ENCODE measurements around the gene FANCG. TPM values are rescaled to one million over a fixed set of nuclear protein-coding genes. Genes with fewer than 3 reads are reported as not detected.

Gene FANCG
- total and polyA plus RNA-seq, 7 experiments from 2014 or later: 8.7 to 84.9 (median 26.6) TPM

DNA sequence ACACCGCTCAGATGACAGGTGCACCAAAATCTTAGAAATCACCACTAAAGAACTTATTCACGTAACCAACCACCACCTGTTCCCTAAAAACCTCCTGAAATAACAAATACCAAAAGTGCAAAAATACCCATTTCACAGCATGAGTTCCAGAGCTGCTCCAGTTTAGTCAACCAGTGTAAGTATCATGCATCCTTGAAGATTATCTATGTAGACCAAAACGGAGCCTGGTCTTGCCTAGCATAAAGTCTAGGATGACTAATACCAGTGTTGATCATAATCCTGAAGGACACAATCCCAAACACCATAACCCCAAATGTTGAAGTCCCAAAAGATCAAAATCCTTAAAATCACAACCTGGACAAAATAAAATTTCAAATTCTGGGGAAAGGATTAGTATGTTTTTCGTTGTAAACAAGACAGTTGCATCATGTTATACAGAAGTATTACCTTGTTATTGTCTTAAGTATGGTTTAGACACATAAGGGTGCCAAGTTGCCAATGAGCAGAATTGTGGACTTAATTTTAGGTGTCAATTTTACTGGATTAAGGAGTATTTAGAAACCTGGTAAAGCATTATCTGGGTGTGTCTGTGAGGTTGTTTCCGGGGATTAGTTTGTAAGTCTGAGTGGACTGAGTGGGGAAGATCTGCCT is 25.4 kb downstream of the FANCG start:
- Mint-ChIP-seq H3K27ac (peak overlapping the region in 2 of 9 donors; percentile 5 to 58), H3K36me3 (peaks cover 14 to 57% (median 35%) of the 10 kb centered on the region in 5 donors), H3K9me3 (no peaks in the 10 kb centered on the region), H3K4me3 (no peak overlapping the region), H3K27me3 (no peaks in the 10 kb centered on the region), H3K4me1 (peaks cover 1 to 7% (median 5%) of the 10 kb centered on the region in 7 donors)
- ATAC-seq: no peak
- no peak overlapping the region for H3K27ac ChIP-seq (ENCODE audit: low read depth, low read length)
- ChIA-PET POLR2A (no interaction called here), CTCF (interaction anchor here (2.6 kb wide), 1 partner anchor 155 kb away, joined by 7 read pairs; no protein-coding TSS in a partner anchor)
- no peak overlapping the region for H3K4me3 ChIP-seq (ENCODE audit: low read length)
- no peaks in the 10 kb centered on the region for H3K27me3 ChIP-seq (ENCODE audit: control insufficient read depth in 2 of 2, insufficient read depth in 2 of 2, low read length in 2 of 2)
- H3K9me3 ChIP-seq (ENCODE audit: control insufficient read depth in 2 of 3, low read length in 3 of 3): no peaks in the 10 kb centered on the region
- peaks cover 13 to 46% (median 28%) of the 10 kb centered on the region in 3 experiments for H3K36me3 ChIP-seq (ENCODE audit: control insufficient read depth in 2 of 3, insufficient read depth in 3 of 3, low read length in 3 of 3)
- intact Hi-C loops (cut with micrococcal nuclease): no loop called here
- H3K4me1 ChIP-seq (ENCODE audit: control insufficient read depth in 2 of 2, insufficient read depth in 2 of 2, low read length in 2 of 2): no peaks in the 10 kb centered on the region
- DNase-seq: no peak

DNA sequence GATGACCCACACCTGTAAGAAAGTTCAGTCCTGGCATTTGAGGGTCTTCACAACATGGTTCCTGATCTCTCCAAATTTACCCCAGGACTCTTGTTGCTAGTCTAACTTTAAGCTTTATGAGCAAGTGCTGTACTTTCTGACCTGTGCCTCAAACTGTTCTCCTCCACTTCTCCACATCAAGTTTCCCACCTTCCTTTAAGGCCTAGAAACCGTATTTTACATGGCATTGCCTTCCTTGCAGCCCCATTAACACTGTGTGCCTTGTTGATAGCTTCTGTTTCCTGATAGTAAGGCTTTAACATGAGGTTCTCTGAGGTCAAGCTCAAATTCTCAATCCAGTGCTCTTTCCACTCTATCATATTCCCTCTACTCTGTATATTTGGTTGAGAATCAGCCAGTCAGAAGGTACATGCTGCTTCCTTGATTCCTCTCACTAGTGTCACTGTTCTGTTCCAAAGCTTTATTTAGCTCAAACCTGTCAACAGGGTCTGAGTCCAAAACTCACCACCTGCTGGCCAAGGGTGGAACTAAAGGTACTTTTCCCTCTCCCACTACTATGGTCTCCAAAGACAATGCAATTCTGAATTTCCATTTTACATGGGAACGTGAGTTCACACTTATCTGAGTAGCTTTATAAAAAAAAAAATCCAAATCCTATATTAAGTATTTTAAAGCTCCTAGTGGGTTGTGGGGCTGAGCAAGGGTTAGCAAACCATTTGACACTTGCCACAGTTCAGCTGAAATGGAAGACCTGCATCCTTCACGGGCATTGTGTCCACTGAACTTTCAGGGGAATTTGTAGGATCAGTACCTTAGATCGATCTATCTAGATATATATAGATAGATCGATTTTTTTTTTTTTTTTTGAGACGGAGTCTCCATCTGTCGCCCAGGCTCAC is 28.4 kb downstream of the FANCG start:
- ChIA-PET CTCF (interaction anchor here (0.7 to 2.7 kb wide), 17 partner anchors 10 to 645 kb away, joined by 3 to 20 read pairs (median 3); no protein-coding TSS in a partner anchor), POLR2A (interaction anchor here (1.0 to 1.3 kb wide), 3 partner anchors 16 to 30 kb away, joined by 3 read pairs; no protein-coding TSS in a partner anchor)
- Mint-ChIP-seq H3K4me1 (peaks cover 0 to 9% (median 4%) of the 10 kb centered on the region in 7 donors), H3K4me3 (peak overlapping the region in 1 of 10 donors; percentile 15), H3K36me3 (peaks cover under 1 to 46% (median 23%) of the 10 kb centered on the region in 5 donors), H3K27ac (peak overlapping the region in 3 of 9 donors; percentile 0 to 22 (median 1)), H3K9me3 (no peaks in the 10 kb centered on the region), H3K27me3 (no peaks in the 10 kb centered on the region)
- H3K27ac ChIP-seq (ENCODE audit: low read depth, low read length): no peak overlapping the region
- peak in 8 of 9 donors; percentile 23 to 53 (median 46) for DNase-seq
- H3K27me3 ChIP-seq (ENCODE audit: control insufficient read depth in 2 of 2, insufficient read depth in 2 of 2, low read length in 2 of 2): no peaks in the 10 kb centered on the region
- peak; percentile 79 for ATAC-seq
- intact Hi-C loops (cut with micrococcal nuclease): loop anchor here (1.0 kb wide), 3 partner anchors 45 to 426 kb away; partner anchors contain the start of gene PIGO (in 1 of the 2)
- H3K36me3 ChIP-seq (ENCODE audit: control insufficient read depth in 2 of 3, insufficient read depth in 3 of 3, low read length in 3 of 3): peaks cover 3 to 23% (median 8%) of the 10 kb centered on the region in 3 experiments
- no peaks in the 10 kb centered on the region for H3K9me3 ChIP-seq (ENCODE audit: control insufficient read depth in 2 of 3, low read length in 3 of 3)
- H3K4me3 ChIP-seq (ENCODE audit: low read length): no peak overlapping the region
- no peaks in the 10 kb centered on the region for H3K4me1 ChIP-seq (ENCODE audit: control insufficient read depth in 2 of 2, insufficient read depth in 2 of 2, low read length in 2 of 2)

DNA sequence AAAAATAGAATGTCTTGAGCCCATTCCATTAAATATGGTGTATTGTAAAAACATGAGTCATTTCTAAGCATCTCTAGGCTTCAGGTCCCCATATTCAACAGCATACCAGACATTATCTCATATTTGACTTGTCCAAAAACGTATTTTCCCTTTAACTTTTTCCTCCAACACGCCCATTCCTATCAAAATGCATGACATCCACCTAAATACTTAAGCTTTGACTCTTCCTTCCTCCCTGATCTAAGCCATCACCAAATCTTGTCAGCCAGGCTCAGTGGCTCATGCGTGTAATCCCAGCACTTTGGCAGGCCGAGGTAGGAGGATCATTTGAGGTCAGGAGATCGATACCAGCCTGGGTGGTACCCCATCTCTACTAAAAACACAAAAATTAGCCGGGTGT is 31.2 kb downstream of the FANCG start:
- Mint-ChIP-seq H3K36me3 (peaks cover 4 to 33% (median 20%) of the 10 kb centered on the region in 5 donors), H3K27me3 (no peaks in the 10 kb centered on the region), H3K4me1 (peaks cover 0 to 9% (median 4%) of the 10 kb centered on the region in 7 donors), H3K4me3 (no peak overlapping the region), H3K9me3 (no peaks in the 10 kb centered on the region), H3K27ac (no peak overlapping the region)
- intact Hi-C loops (cut with micrococcal nuclease): no loop called here
- H3K4me1 ChIP-seq (ENCODE audit: control insufficient read depth in 2 of 2, insufficient read depth in 2 of 2, low read length in 2 of 2): no peaks in the 10 kb centered on the region
- POLR2A ChIA-PET: no interaction called here
- no peaks in the 10 kb centered on the region for H3K27me3 ChIP-seq (ENCODE audit: control insufficient read depth in 2 of 2, insufficient read depth in 2 of 2, low read length in 2 of 2)
- no peak overlapping the region for H3K4me3 ChIP-seq (ENCODE audit: low read length)
- CTCF ChIA-PET: no interaction called here
- DNase-seq (no peak), ATAC-seq (no peak)
- H3K9me3 ChIP-seq (ENCODE audit: control insufficient read depth in 2 of 3, low read length in 3 of 3): no peaks in the 10 kb centered on the region
- no peak overlapping the region for H3K27ac ChIP-seq (ENCODE audit: low read depth, low read length)
- H3K36me3 ChIP-seq (ENCODE audit: control insufficient read depth in 2 of 3, insufficient read depth in 3 of 3, low read length in 3 of 3): peaks cover 0 to 20% (median 0%) of the 10 kb centered on the region in 3 experiments

DNA sequence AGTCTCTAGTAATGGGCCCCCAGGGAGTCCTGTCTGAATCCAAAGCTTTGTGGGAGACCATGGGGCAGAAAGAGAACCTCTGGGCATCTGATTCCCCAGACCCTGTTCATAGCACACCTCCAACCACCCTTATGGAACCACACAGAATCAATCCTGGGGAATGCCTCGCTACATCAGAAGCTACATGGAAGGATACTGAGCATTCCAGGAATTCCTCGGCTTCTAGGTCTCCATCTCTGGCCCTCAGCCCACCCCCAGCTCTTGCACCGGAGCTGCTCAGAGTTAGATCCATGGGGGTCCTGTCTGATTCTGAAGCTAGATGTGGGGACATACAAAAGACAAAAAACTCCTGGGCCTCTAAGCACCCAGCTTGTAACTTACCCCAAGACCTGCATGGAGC is 35.7 kb downstream of the FANCG start:
- CTCF ChIA-PET: interaction anchor here (0.6 to 1.3 kb wide), 3 partner anchors 60 to 897 kb away, joined by 3 to 4 read pairs (median 3); no protein-coding TSS in a partner anchor
- POLR2A ChIA-PET: no interaction called here
- H3K27ac Mint-ChIP-seq: no peak overlapping the region

DNA sequence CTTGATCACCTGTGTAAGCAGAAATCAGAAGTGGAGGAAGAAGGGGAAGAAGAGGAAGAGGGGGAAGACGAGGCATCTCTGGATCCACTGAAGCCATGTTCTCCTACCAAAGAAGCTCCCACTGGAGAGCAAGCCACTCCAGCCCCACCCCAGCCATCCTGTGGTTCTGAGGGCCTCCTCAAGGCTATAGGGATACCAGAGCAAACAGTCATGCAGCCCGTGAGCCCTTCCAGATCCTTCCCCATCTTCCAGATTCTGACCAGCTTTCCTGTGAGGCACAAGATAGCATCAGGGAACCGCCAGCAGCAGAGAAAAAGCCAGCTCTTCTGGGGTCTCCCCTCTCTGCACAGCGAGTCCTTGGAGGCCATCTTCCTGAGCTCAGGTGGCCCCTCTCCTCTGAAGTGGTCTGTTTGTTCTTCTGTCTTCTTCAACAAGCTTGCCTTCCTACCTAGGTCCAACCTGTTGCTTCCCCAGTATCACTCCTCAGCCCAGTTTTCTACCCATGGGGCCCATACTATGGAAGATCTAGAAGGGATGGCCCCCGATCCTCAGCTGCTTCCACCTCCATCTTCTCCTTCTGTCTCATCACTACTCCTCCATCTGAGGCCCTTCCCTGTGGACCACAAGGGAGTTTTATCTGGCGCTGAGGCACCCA is 36.7 kb downstream of the FANCG start:
- intact Hi-C loops (cut with micrococcal nuclease): no loop called here
- ATAC-seq (no peak), DNase-seq (no peak)
- Histone ChIP-seq H3K27me3 (ENCODE audit: control insufficient read depth in 2 of 2, insufficient read depth in 2 of 2, low read length in 2 of 2) (no peaks in the 10 kb centered on the region), H3K9me3 (ENCODE audit: control insufficient read depth in 2 of 3, low read length in 3 of 3) (no peaks in the 10 kb centered on the region), H3K4me1 (ENCODE audit: control insufficient read depth in 2 of 2, insufficient read depth in 2 of 2, low read length in 2 of 2) (no peaks in the 10 kb centered on the region), H3K4me3 (ENCODE audit: low read length) (no peak overlapping the region), H3K27ac (ENCODE audit: low read depth, low read length) (no peak overlapping the region), H3K36me3 (ENCODE audit: control insufficient read depth in 2 of 3, insufficient read depth in 3 of 3, low read length in 3 of 3) (peaks cover 0 to 14% (median 0%) of the 10 kb centered on the region in 3 experiments)
- Mint-ChIP-seq H3K9me3 (no peaks in the 10 kb centered on the region), H3K27me3 (no peaks in the 10 kb centered on the region), H3K36me3 (peaks cover 4 to 33% (median 14%) of the 10 kb centered on the region in 5 donors), H3K27ac (peak overlapping the region in 2 of 9 donors; percentile 24 to 42), H3K4me3 (no peak overlapping the region), H3K4me1 (peaks cover 0 to 6% (median 0%) of the 10 kb centered on the region in 7 donors)
- POLR2A ChIA-PET: interaction anchor here (0.8 kb wide), 1 partner anchor 26 kb away, joined by 3 read pairs; no protein-coding TSS in a partner anchor
- CTCF ChIA-PET: interaction anchor here (0.6 to 1.3 kb wide), 2 partner anchors 61 to 448 kb away, joined by 3 to 4 read pairs; no protein-coding TSS in a partner anchor

More for the DNA sequence above, 35.7 kb downstream of the FANCG start:
- H3K27ac ChIP-seq (ENCODE audit: low read depth, low read length): no peak overlapping the region
- peaks cover 10 to 43% (median 16%) of the 10 kb centered on the region in 5 donors for H3K36me3 Mint-ChIP-seq
- ATAC-seq: no peak
- H3K36me3 ChIP-seq (ENCODE audit: control insufficient read depth in 2 of 3, insufficient read depth in 3 of 3, low read length in 3 of 3): peaks cover 0 to 16% (median 0%) of the 10 kb centered on the region in 3 experiments
- H3K27me3 Mint-ChIP-seq: no peaks in the 10 kb centered on the region
- H3K4me3 Mint-ChIP-seq: no peak overlapping the region
- no peak for DNase-seq
- H3K27me3 ChIP-seq (ENCODE audit: control insufficient read depth in 2 of 2, insufficient read depth in 2 of 2, low read length in 2 of 2): no peaks in the 10 kb centered on the region
- no peak overlapping the region for H3K4me3 ChIP-seq (ENCODE audit: low read length)
- H3K9me3 ChIP-seq (ENCODE audit: control insufficient read depth in 2 of 3, low read length in 3 of 3): no peaks in the 10 kb centered on the region
- no peaks in the 10 kb centered on the region for H3K4me1 ChIP-seq (ENCODE audit: control insufficient read depth in 2 of 2, insufficient read depth in 2 of 2, low read length in 2 of 2)
- H3K9me3 Mint-ChIP-seq: no peaks in the 10 kb centered on the region
- intact Hi-C loops (cut with micrococcal nuclease): no loop called here
- H3K4me1 Mint-ChIP-seq: peaks cover 0 to 6% (median 0%) of the 10 kb centered on the region in 7 donors

DNA sequence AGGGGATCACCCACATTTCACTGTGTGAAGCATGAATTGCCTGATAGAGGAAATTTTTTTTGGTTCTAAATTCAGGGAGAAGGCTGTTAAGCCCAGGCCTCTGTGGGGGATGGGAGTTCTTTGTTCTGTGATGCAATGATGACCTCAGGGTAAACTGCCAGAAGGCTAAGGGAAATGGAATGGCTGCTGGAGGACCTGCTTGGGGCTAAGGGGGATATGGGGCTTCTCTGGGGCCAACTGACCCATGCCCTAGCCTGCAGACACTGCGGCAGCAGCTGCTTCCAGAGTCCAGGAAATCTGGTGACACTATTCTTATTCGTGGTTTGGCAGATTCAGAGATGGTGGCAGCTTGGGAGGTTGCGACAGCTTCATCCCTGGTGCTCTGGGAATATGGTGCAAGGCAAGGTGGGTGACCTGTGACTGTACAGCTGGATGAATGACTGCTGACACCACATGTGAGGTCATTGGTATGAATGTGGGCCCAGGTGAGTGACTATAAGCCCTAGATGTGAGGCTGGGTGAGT is 37.6 kb downstream of the FANCG start:
- Mint-ChIP-seq H3K9me3 (no peaks in the 10 kb centered on the region), H3K27me3 (no peaks in the 10 kb centered on the region), H3K36me3 (peaks cover 4 to 31% (median 14%) of the 10 kb centered on the region in 5 donors), H3K27ac (no peak overlapping the region), H3K4me3 (no peak overlapping the region), H3K4me1 (peaks cover 0 to 6% (median 0%) of the 10 kb centered on the region in 7 donors)
- Histone ChIP-seq H3K27me3 (ENCODE audit: control insufficient read depth in 2 of 2, insufficient read depth in 2 of 2, low read length in 2 of 2) (no peaks in the 10 kb centered on the region), H3K9me3 (ENCODE audit: control insufficient read depth in 2 of 3, low read length in 3 of 3) (no peaks in the 10 kb centered on the region), H3K27ac (ENCODE audit: low read depth, low read length) (no peak overlapping the region), H3K4me1 (ENCODE audit: control insufficient read depth in 2 of 2, insufficient read depth in 2 of 2, low read length in 2 of 2) (no peaks in the 10 kb centered on the region), H3K36me3 (ENCODE audit: control insufficient read depth in 2 of 3, insufficient read depth in 3 of 3, low read length in 3 of 3) (peaks cover 0 to 11% (median 0%) of the 10 kb centered on the region in 3 experiments), H3K4me3 (ENCODE audit: low read length) (no peak overlapping the region)
- no peak for DNase-seq
- ChIA-PET CTCF (interaction anchor here (0.6 to 1.1 kb wide), 3 partner anchors 9 to 449 kb away, joined by 3 to 4 read pairs (median 4); no protein-coding TSS in a partner anchor), POLR2A (no interaction called here)
- intact Hi-C loops (cut with micrococcal nuclease): no loop called here
- ATAC-seq: no peak
